ENCODE data around the gene PMPCA.

GRCh38 chr9:136395345-136396218, 14.9 kb upstream of the PMPCA start:
- TF ChIP-seq, protein P1, sequence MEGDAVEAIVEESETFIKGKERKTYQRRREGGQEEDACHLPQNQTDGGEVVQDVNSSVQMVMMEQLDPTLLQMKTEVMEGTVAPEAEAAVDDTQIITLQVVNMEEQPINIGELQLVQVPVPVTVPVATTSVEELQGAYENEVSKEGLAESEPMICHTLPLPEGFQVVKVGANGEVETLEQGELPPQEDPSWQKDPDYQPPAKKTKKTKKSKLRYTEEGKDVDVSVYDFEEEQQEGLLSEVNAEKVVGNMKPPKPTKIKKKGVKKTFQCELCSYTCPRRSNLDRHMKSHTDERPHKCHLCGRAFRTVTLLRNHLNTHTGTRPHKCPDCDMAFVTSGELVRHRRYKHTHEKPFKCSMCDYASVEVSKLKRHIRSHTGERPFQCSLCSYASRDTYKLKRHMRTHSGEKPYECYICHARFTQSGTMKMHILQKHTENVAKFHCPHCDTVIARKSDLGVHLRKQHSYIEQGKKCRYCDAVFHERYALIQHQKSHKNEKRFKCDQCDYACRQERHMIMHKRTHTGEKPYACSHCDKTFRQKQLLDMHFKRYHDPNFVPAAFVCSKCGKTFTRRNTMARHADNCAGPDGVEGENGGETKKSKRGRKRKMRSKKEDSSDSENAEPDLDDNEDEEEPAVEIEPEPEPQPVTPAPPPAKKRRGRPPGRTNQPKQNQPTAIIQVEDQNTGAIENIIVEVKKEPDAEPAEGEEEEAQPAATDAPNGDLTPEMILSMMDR (IDR thresholded peaks at IDR 0.05; ENCODE audit: extremely low read depth in 1 of 2, insufficient read depth in 1 of 2, low read depth in 1 of 2, low read length in 2 of 2) = no peak
- no peak for TF ChIP-seq GATA2 (IDR thresholded peaks at IDR 0.05; ENCODE audit: insufficient read depth, insufficient read length, low read depth, low read length)
- TF ChIP-seq POLR2A (IDR thresholded peaks at IDR 0.05; ENCODE audit: low read depth, low read length) = no peak
- TF ChIP-seq EZH2 (IDR thresholded peaks at IDR 0.05; ENCODE audit: borderline replicate concordance, low read depth, low read length, severe bottlenecking) = no peak
- no peak for TF ChIP-seq POLR2AphosphoS5 (IDR thresholded peaks at IDR 0.05; ENCODE audit: insufficient read depth, low read depth, low read length)
- TF ChIP-seq MAX (IDR thresholded peaks at IDR 0.05; ENCODE audit: insufficient read depth, insufficient read length) = no peak

Measured in endothelial cell of umbilical vein (primary cell).